Stimulated activated CD8-positive, alpha-beta memory T cell treated with anti-CD3 and anti-CD28 coated beads, Interleukin-7, amount 100 ng/mL, for 24 hours (primary cell): ENCODE results near the gene CEP170B.
"Not testable (repeated sequence)": the region's sequence is repeated elsewhere in the genome, so short reads cannot be mapped to it uniquely, and the experiment has no call there.

Experiments used
- DNase-seq: peaks from one replicate; pipeline ENCODE4 v3.0.0-alpha.2; 2020; ENCODE audit warnings: low read depth

Gene CEP170B

GRCh38 chr14:104917993-104918392 is 52.9 kb downstream of the CEP170B start:
- no peak for DNase-seq

- DNase-seq: not testable (repeated sequence)
Observed at GRCh38 chr14:104919152-104919992, 54.3 kb downstream of the CEP170B start.

- DNase-seq: no peak
Observed at GRCh38 chr14:104919993-104920315, 54.9 kb downstream of the CEP170B start.

DNA sequence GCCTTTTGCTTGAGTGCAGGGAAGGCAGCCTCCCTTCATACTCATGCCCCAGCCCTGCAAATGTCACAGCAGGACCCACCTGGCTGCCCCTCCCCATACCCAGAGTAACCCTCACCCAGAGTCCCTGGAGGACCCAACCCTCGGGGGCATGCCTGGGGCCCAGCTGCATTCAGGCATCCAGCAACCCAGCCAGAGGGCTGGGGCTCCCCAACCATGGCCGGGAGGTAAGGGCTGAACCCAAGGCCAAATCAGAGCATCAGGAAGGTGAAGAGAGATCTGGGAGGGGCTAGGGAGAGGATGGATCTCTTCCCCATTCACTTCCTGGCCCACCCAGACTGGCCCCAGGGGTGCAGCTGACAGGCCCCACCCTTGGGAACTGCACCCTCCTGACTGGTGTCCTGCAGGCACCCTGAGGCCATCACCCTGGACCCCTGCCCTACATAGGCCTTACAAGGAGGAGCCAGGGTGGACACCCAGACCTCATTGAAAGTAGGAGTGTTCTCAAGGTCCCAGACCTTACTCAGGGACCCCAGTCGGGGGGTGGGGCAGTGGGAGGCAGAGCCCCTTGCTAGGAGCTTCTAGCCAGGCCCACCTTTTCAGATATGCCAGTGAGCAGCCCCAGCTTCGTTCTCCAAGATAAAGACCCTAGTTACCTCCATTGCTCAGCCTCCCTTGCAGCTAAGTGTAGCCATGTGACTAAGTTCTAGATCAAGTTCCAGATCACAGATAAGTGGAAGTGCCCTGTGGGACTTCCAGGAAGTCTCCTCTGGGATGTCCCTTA is 58.8 kb downstream of the CEP170B start:
- DNase-seq: no peak

DNA sequence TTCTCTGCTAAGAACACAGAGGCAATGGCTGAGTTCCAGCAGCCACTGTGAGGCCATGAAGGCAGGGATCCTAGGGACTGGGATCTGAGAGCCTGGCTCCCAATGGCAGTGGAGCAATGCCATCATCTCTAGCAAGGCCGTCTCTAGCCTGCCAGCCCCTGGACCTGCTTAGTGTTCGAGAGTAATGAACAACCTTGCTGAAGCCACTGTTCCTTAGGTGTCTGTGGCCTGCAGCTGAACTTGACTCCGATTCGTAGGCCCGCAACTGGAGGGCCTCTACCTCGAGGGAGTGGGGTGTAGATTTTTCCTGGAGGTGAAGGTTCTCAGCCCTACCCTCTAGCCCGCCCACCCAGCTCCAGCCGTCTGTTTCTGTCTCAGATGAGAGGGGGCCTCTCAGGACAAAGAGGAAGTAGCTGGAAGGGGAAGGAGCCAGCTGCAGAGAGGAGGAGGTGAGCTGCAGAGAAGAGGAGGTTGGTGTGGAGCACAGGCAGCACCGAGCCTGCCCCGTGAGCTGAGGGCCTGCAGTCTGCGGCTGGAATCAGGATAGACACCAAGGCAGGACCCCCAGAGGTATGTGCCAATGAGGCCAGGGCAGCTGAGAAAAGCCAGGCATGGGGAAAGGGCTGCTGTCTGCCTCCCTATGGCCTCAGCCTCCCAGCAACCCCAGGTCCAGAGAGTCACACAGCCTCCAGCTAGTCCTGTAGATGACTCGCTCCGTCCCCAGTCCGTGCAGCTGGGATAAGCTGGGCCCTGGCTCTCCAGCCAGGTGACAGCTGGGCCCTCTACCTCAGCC is 59.5 kb downstream of the CEP170B start, which contains the start of gene PLD4:
PLD4 (plus strand) TSS at position 459 of the 793 bp plus-strand sequence. CDS start 2,262 bp downstream, outside the sequence.
- DNase-seq: no peak

GRCh38 chr14:104925214-104925854 is 60.3 kb downstream of the CEP170B start:
- DNase-seq: no peak

GRCh38 chr14:104925855-104926609 is 61.0 kb downstream of the CEP170B start:
- DNase-seq: no peak

DNA sequence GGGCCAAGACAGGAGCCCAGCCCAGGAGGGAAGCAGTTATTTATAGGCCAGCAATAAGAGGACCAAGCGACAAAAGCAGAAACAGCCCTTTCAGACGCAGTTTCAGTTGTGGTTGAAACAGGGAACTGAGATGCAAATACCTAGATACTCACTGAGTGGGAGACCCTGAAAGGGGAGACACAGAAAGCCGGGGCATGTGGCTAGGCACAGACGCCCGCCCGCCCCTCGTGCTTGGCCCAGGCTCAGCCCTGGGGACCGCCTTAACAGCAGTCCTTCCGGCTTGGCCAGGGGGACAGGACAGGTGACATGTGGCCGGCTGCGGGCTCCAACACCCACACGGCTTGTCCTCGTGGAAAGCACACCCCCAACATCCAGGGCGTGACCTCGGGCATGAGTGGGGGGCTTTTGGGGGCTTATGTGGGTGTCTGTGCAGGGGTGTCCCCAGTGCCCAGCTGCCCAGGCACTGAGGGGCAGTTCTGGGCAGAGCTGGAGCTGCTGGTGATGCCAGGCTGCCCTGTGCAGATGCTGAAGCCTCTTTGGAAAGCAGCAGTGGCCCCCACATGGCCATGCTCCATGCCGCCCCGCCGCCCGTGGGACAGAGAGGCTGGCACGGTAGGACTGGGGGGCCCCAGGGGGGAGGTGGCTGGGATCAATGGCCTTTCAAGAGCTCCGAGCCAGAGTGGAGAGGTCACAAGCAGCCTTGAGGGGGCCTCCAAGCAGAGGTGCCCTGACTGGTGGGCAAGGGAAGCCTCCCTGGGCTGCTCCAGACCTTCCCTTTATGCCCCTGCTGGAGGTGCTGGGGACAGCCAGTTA is 61.8 kb downstream of the CEP170B start:
- DNase-seq: no peak

DNA sequence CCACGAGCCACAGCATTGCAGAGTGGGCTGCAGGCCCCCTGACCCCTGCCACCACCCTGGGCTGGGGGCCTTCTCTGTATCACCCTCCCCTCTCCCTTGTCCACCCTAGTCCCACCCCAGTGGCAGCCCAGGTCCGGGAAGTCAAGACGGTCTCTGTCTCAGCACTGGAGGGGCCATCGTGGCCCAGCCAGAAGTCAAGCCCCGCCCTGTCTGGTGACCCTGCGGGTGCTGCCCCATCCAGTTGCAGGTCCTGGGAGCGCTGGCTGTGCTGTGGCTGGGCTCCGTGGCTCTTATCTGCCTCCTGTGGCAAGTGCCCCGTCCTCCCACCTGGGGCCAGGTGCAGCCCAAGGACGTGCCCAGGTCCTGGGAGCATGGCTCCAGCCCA is 62.4 kb downstream of the CEP170B start:
- no peak for DNase-seq

DNA sequence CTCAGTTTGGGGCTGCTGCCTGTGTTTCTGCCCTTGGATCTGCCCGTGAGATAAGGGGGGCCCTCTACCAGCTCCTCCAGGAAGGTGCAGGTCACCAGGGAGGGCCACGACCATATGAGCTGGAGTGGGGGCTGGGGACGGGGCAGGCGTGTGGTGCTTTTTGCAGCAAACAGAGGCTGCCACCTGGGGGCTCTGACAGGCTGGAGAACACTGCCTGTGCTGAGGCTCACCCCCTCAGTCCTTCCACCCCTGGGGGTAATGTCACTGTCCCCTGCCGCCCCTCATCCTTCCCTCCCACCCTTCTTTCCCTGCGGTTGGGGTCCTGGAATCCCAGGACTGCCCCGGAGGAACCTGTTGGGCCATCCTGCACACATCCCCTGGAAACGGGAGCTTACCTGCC is 62.8 kb downstream of the CEP170B start:
- DNase-seq: no peak

GRCh38 chr14:104928391-104929133 is 63.5 kb downstream of the CEP170B start:
- DNase-seq: no peak

GRCh38 chr14:104929268-104930230 is 64.5 kb downstream of the CEP170B start:
- DNase-seq: no peak

GRCh38 chr14:104930526-104931303 is 65.6 kb downstream of the CEP170B start:
- DNase-seq: no peak

DNA sequence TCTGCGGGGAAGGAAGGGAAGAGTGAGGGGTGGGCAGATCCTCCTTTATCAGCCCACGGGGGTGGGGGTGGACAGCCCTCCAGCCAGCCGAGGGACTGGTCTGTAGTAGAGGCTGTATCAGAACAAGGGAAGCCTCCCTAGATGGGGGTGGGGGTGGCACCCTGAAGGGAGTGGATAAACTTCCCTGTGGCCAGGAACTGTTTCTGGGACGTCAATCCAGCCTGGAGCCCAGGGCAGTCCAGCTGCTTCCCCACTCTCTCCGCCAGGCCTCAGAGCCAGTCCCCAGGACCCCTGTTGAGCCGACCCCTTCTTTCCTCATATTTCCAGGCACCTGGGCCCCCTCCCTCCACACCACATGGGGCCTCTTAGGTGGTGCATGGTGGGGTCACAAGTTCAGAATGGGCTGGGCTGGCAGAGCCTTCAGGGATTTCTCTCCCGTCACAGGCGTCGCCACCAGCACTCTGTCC is 66.3 kb downstream of the CEP170B start:
- DNase-seq: no peak

- no peak for DNase-seq
Observed at GRCh38 chr14:104931771-104932675, 67.0 kb downstream of the CEP170B start.
